Measurements from ENCODE around the gene BRIP1.
"Not testable (repeated sequence)": the region's sequence is repeated elsewhere in the genome, so short reads cannot be mapped to it uniquely, and the experiment has no call there.

BRIP1 gene

GRCh38 chr17:61862975-61863800, at the start of gene BRIP1:
TSS of gene BRIP1 (minus strand) at chr17:61863528. CDS start at chr17:61861539, 1,989 bp downstream.
- DNase-seq (ENCODE audit: low spot score) = peak; percentile 90

- no peak for DNase-seq (ENCODE audit: low spot score)
Observed at GRCh38 chr17:61908292-61909037, 45.1 kb upstream of the BRIP1 start.

GRCh38 chr17:61907361-61907760, 44.0 kb upstream of the BRIP1 start:
- DNase-seq (ENCODE audit: low spot score) = no peak

GRCh38 chr17:61904094-61904710, 40.9 kb upstream of the BRIP1 start:
- no peak for DNase-seq (ENCODE audit: low spot score)

- DNase-seq (ENCODE audit: low spot score) = no peak
Observed at GRCh38 chr17:61903251-61903650, 39.9 kb upstream of the BRIP1 start.

- DNase-seq (ENCODE audit: low spot score) = no peak
Observed at GRCh38 chr17:61897548-61898180, 34.3 kb upstream of the BRIP1 start.

- no peak for DNase-seq (ENCODE audit: low spot score)
Observed at GRCh38 chr17:61895391-61895790, 32.1 kb upstream of the BRIP1 start.

GRCh38 chr17:61894310-61894709, 31.0 kb upstream of the BRIP1 start:
- not testable (repeated sequence) for DNase-seq (ENCODE audit: low spot score)

- DNase-seq (ENCODE audit: low spot score) = not testable (repeated sequence)
Observed at GRCh38 chr17:61887733-61888132, 24.4 kb upstream of the BRIP1 start.

GRCh38 chr17:61885865-61886264, 22.5 kb upstream of the BRIP1 start:
- DNase-seq (ENCODE audit: low spot score) = not testable (repeated sequence)

- DNase-seq (ENCODE audit: low spot score) = no peak
Observed at GRCh38 chr17:61884864-61885263, 21.5 kb upstream of the BRIP1 start.

GRCh38 chr17:61880589-61881102, 17.3 kb upstream of the BRIP1 start:
- DNase-seq (ENCODE audit: low spot score) = no peak

GRCh38 chr17:61878984-61879612, 15.8 kb upstream of the BRIP1 start:
- DNase-seq (ENCODE audit: low spot score) = no peak

- no peak for DNase-seq (ENCODE audit: low spot score)
Observed at GRCh38 chr17:61878520-61878919, 15.2 kb upstream of the BRIP1 start.

GRCh38 chr17:61877837-61878236, 14.5 kb upstream of the BRIP1 start:
- no peak for DNase-seq (ENCODE audit: low spot score)

GRCh38 chr17:61875804-61876203, 12.5 kb upstream of the BRIP1 start:
- no peak for DNase-seq (ENCODE audit: low spot score)

GRCh38 chr17:61875285-61875684, 12.0 kb upstream of the BRIP1 start:
- no peak for DNase-seq (ENCODE audit: low spot score)

GRCh38 chr17:61874075-61874474, 10.7 kb upstream of the BRIP1 start:
- DNase-seq (ENCODE audit: low spot score) = no peak

- DNase-seq (ENCODE audit: low spot score) = no peak
Observed at GRCh38 chr17:61872099-61872498, 8.8 kb upstream of the BRIP1 start.

- no peak for DNase-seq (ENCODE audit: low spot score)
Observed at GRCh38 chr17:61869138-61869537, 5.8 kb upstream of the BRIP1 start.

GRCh38 chr17:61868074-61868473, 4.7 kb upstream of the BRIP1 start:
- DNase-seq (ENCODE audit: low spot score) = no peak

GRCh38 chr17:61867033-61867432, 3.7 kb upstream of the BRIP1 start:
- DNase-seq (ENCODE audit: low spot score) = no peak
